CD4-positive, alpha-beta memory T cell (primary cell): ENCODE measurements around the gene TBX20. TPM values are rescaled to one million over a fixed set of nuclear protein-coding genes. Genes with fewer than 3 reads are reported as not detected.
"Not testable (repeated sequence)": the region's sequence is repeated elsewhere in the genome, so short reads cannot be mapped to it uniquely, and the experiment has no call there.

Source experiments
- CTCF ChIA-PET: fragments of 350-600 bp; sonication (Branson Sonifier 250); formaldehyde crosslinking; loops from one replicate; lab custom pipeline; 2021; ENCODE audit warnings: inconsistent platforms; ENCODE audit not compliant: partially characterized antibody; lab: Charles Lee
- POLR2A ChIA-PET: fragments of 350-600 bp; sonication (Branson Sonifier 250); formaldehyde crosslinking; loops from one replicate; lab custom pipeline; 2021; ENCODE audit not compliant: partially characterized antibody; lab: Charles Lee
- DNase-seq, 5 donors: peaks; one replicate each; pipeline versions ENCODE4 v3.0.0 to v3.0.0-alpha.2; 2020 to 2022; ENCODE audit warnings: mixed read lengths in 1 of 5
- H3K27ac ChIP-seq: one replicate; pipeline ENCODE4 v1.7.0; 2013; ENCODE audit warnings: low read depth, low read length
- H3K27me3 ChIP-seq: 2 replicates; pipeline ENCODE4 v1.7.0; 2013; ENCODE audit warnings: mild to moderate bottlenecking, low read length, moderate library complexity; ENCODE audit not compliant: insufficient read depth
- H3K36me3 ChIP-seq: 2 replicates; pipeline ENCODE4 v1.7.0; 2013; ENCODE audit warnings: mild to moderate bottlenecking, low read length, moderate library complexity; ENCODE audit not compliant: insufficient read depth
- H3K4me1 ChIP-seq: 2 replicates; pipeline ENCODE4 v1.7.0; 2013; ENCODE audit warnings: mild to moderate bottlenecking, low read length, moderate library complexity; ENCODE audit not compliant: insufficient read depth
- H3K4me3 ChIP-seq, 2 donors: one replicate each; pipeline ENCODE4 v1.7.0; 2013; ENCODE audit warnings: low read length in 2 of 2, mild to moderate bottlenecking in 1 of 2
- H3K9me3 ChIP-seq, 2 donors: one replicate each; pipeline ENCODE4 v1.7.0; 2013; ENCODE audit warnings: low read length in 2 of 2, control low read depth in 1 of 2; ENCODE audit not compliant: control insufficient read depth in 1 of 2
- H3K27ac Mint-ChIP-seq, 7 donors: one replicate each; pipeline ENCODE4 v1.8.0; 2020 to 2021; ENCODE audit warnings: mixed read lengths in 7 of 7, mild to moderate bottlenecking in 6 of 7, inconsistent platforms in 3 of 7, moderate library complexity in 3 of 7
- H3K27me3 Mint-ChIP-seq, 2 donors: one replicate each; pipeline ENCODE4 v1.8.0; 2020 to 2021; ENCODE audit warnings: mixed read lengths in 2 of 2
- H3K36me3 Mint-ChIP-seq, 2 donors: one replicate each; pipeline ENCODE4 v1.8.0; 2020 to 2021; ENCODE audit warnings: mixed read lengths in 2 of 2, inconsistent platforms in 1 of 2, mild to moderate bottlenecking in 1 of 2
- H3K4me1 Mint-ChIP-seq, 4 donors: one replicate each; pipeline ENCODE4 v1.8.0; 2020 to 2021; ENCODE audit warnings: mixed read lengths in 4 of 4, mild to moderate bottlenecking in 1 of 4
- H3K4me3 Mint-ChIP-seq, 8 donors: one replicate each; pipeline ENCODE4 v1.8.0; 2020 to 2021; ENCODE audit warnings: mixed read lengths in 8 of 8, mild to moderate bottlenecking in 7 of 8, moderate library complexity in 6 of 8, inconsistent platforms in 3 of 8
- H3K9me3 Mint-ChIP-seq, 8 donors: one replicate each; pipeline ENCODE4 v1.8.0; 2020 to 2021; ENCODE audit warnings: mixed read lengths in 8 of 8, mild to moderate bottlenecking in 5 of 8, inconsistent platforms in 3 of 8, moderate library complexity in 1 of 8
- intact Hi-C: fragments of 100-400 bp; cut with micrococcal nuclease; formaldehyde crosslinking; loops from one replicate; pipeline ENCODE4 v1.15.1; 2023
- polyA plus RNA-seq, 2 donors: library from polyadenylated mRNA; unstranded; fragments of 300-500 nt; fragmentation: Illumina TruSeq; gene quantifications; one replicate each; pipeline ENCODE4 v1.2.3, GENCODE V29; 2021
- total RNA-seq, 2 experiments: library from RNA; stranded (reverse); gene quantifications; one replicate each; pipeline ENCODE4 v1.2.3, GENCODE V29; 2021

The TBX20 gene
- total and polyA plus RNA-seq, 4 experiments from 2014 or later: not detected

DNA sequence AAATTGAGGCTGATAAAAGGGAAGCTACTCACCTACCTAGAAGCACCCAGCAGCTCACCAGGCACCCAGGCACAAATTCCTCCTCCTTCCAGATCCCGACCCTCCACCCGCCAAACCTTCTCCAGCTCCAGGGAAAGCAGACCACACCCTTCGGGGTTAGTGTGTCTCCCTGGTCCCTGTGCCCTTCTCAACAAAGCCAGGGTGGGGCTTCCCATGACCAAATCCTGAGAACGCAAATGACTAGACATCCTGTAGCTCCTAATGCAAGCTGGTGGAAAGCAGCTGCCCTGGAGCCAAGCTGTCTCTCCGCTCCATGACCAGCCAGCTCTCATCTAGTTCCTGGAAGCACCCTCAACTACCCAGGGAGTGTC is 4.4 kb downstream of the TBX20 start:
- DNase-seq: no peak
- Histone ChIP-seq H3K27ac (no peak overlapping the region), H3K9me3 (no peaks in the 10 kb centered on the region), H3K36me3 (no peaks in the 10 kb centered on the region), H3K4me1 (peaks cover 12% of the 10 kb centered on the region), H3K4me3 (no peak overlapping the region), H3K27me3 (peaks cover 48% of the 10 kb centered on the region)
- no peak overlapping the region for H3K27ac Mint-ChIP-seq
- peaks cover 2 to 26% (median 11%) of the 10 kb centered on the region in 4 donors for H3K4me1 Mint-ChIP-seq
- peak overlapping the region in 1 of 8 donors; percentile 31 for H3K4me3 Mint-ChIP-seq
- peaks cover 0 to 1% of the 10 kb centered on the region in 2 donors for H3K36me3 Mint-ChIP-seq
- H3K27me3 Mint-ChIP-seq: peaks cover 49 to 54% of the 10 kb centered on the region in 2 donors
- CTCF ChIA-PET: no interaction called here
- H3K9me3 Mint-ChIP-seq: peaks cover 0 to 25% (median 12%) of the 10 kb centered on the region in 8 donors
- intact Hi-C loops: no loop called here
- POLR2A ChIA-PET: no interaction called here

DNA sequence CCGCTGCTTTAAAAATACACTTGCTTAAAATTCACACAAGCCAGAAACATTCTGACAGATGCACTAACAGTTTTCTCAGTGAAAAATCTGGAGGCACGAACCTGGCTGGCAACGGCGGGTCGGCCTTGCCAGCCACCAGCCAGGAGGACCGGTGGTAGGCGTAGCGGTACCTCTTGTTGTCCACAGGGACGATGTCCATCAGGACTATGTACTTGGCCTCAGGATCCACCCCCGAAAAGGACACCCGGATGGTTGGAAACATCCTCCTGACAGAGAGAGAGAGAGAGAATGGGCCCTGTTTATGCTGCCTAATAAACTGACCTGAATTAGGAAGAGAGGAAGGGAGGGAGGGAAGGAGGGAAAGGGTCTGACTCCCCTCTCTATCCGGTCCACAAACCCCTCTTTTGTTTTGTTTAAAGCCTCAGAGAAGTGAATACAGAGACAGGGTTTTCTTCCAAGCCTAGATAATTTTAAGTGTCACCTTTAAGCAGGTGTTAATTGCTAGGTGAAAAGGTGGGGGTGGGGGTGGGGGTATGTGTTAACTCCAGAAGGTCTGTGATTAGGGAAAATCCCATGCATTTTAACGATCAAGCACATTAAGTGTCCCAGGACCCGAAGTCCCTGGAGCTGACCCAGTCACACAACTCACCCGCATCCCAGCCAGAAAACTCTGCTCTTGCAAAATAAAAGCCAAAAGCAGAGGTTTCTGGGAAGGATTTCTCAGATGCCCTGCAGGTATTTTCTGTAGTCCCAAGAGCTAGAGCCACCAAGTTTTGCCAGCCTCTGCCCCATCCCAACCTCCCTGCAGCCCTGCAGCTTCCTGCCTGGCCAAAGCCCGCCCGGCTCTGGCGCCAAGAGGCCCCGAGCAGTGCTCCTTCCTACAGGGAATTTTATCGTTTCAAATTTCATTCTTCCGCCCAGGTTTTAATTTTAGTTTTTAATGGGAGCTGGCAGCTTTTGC is 5.0 kb downstream of the TBX20 start:
- peaks cover 0 to 1% of the 10 kb centered on the region in 2 donors for H3K36me3 Mint-ChIP-seq
- H3K36me3 ChIP-seq: no peaks in the 10 kb centered on the region
- H3K4me1 ChIP-seq: peaks cover 12% of the 10 kb centered on the region
- H3K4me1 Mint-ChIP-seq: peaks cover 2 to 26% (median 10%) of the 10 kb centered on the region in 4 donors
- H3K27ac Mint-ChIP-seq: no peak overlapping the region
- peaks cover 44% of the 10 kb centered on the region for H3K27me3 ChIP-seq
- ChIA-PET POLR2A (no interaction called here), CTCF (no interaction called here)
- no peak overlapping the region for H3K27ac ChIP-seq
- no peak overlapping the region for H3K4me3 ChIP-seq
- H3K9me3 Mint-ChIP-seq: peaks cover 0 to 23% (median 11%) of the 10 kb centered on the region in 8 donors
- H3K27me3 Mint-ChIP-seq: peaks cover 47 to 52% of the 10 kb centered on the region in 2 donors
- intact Hi-C loops: no loop called here
- DNase-seq: no peak
- no peaks in the 10 kb centered on the region for H3K9me3 ChIP-seq
- H3K4me3 Mint-ChIP-seq: no peak overlapping the region

DNA sequence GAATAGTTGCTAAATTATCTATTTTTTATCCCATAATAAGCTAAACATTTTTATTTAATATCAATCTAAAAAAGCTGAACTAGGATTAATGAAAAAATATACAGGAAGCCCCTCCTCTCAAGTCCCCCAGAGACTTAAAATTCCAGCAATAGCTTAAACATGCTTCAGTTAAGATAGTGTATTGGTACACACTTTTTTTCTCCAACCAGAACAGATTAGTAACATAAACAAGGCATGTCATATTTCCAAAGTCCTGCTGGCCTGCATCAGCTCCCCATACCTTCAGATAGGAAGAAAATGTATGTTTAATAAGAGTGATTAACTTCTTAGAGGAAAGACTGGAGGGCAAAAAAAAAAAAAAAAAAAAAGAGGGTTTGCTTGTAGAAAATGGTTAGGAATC is 7.1 kb downstream of the TBX20 start:
- POLR2A ChIA-PET: interaction anchor here (0.6 kb wide), 1 partner anchor 41 kb away, joined by 3 read pairs; no protein-coding TSS in a partner anchor
- Histone ChIP-seq H3K36me3 (no peaks in the 10 kb centered on the region), H3K9me3 (no peaks in the 10 kb centered on the region), H3K27ac (no peak overlapping the region), H3K4me1 (peaks cover 6% of the 10 kb centered on the region), H3K27me3 (peaks cover 25% of the 10 kb centered on the region), H3K4me3 (no peak overlapping the region)
- Mint-ChIP-seq H3K9me3 (peaks cover 0 to 8% (median 3%) of the 10 kb centered on the region in 8 donors), H3K27me3 (peaks cover 28 to 47% of the 10 kb centered on the region in 2 donors), H3K36me3 (no peaks in the 10 kb centered on the region), H3K27ac (no peak overlapping the region), H3K4me3 (no peak overlapping the region), H3K4me1 (peaks cover 0 to 9% (median 3%) of the 10 kb centered on the region in 4 donors)
- CTCF ChIA-PET: interaction anchor here (0.7 kb wide), 1 partner anchor 26 kb away, joined by 4 read pairs; no protein-coding TSS in a partner anchor
- intact Hi-C loops: no loop called here
- DNase-seq: no peak

DNA sequence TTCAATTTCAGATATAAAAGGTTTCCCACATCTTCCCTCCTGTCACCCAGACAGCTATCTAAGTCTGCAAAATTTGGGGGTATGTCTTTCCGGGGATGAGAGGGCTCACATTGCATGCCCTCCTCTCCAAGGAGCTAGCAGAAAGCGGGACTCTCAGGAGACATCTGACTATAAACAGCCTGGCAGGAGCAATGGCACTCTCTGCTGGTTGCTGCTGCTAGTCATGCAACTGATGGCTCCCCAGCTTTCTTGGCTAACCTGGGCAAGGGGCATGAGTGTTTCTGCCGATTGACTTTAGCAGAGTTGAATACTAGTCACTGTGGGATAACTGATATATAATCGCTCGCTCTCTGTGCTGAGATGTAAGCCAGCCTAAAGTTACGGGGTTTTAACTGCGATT is 12.0 kb downstream of the TBX20 start:
- Mint-ChIP-seq H3K4me3 (no peak overlapping the region), H3K27me3 (peaks cover 4 to 22% of the 10 kb centered on the region in 2 donors)
- POLR2A ChIA-PET: no interaction called here

DNA sequence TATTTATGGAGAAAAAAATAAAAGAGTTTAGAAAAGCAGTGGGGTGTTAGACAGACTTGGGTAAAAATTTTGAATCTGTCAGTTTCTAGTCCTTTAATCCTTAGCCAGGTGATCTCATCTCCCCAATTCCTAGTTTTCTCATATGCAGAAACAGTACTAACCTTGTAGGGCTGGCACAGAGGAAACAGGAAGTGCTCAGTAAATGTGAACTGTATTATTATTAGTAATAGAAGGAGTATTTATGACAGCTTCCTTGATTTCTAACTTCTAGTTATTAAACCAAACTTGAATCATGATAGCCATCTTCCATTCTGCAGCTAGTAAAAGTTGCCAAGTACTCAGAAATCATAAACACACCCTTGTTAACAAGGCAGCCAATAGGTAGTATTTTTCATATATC is 12.5 kb downstream of the TBX20 start:
- Mint-ChIP-seq H3K27ac (no peak overlapping the region), H3K9me3 (no peaks in the 10 kb centered on the region), H3K4me3 (no peak overlapping the region), H3K4me1 (no peaks in the 10 kb centered on the region), H3K36me3 (no peaks in the 10 kb centered on the region), H3K27me3 (peaks cover 4 to 20% of the 10 kb centered on the region in 2 donors)
- POLR2A ChIA-PET: no interaction called here
- intact Hi-C loops: no loop called here
- H3K27ac ChIP-seq: no peak overlapping the region
- no peaks in the 10 kb centered on the region for H3K4me1 ChIP-seq
- H3K36me3 ChIP-seq: no peaks in the 10 kb centered on the region
- H3K9me3 ChIP-seq: no peaks in the 10 kb centered on the region
- no peak for DNase-seq
- H3K27me3 ChIP-seq: no peaks in the 10 kb centered on the region
- H3K4me3 ChIP-seq: no peak overlapping the region
- CTCF ChIA-PET: no interaction called here

More for the DNA sequence above, 12.0 kb downstream of the TBX20 start:
- Mint-ChIP-seq H3K36me3 (no peaks in the 10 kb centered on the region), H3K9me3 (no peaks in the 10 kb centered on the region), H3K4me1 (no peaks in the 10 kb centered on the region), H3K27ac (no peak overlapping the region)
- CTCF ChIA-PET: no interaction called here
- Histone ChIP-seq H3K4me1 (no peaks in the 10 kb centered on the region), H3K36me3 (no peaks in the 10 kb centered on the region), H3K27me3 (no peaks in the 10 kb centered on the region), H3K27ac (no peak overlapping the region), H3K4me3 (no peak overlapping the region), H3K9me3 (no peaks in the 10 kb centered on the region)
- intact Hi-C loops: no loop called here
- no peak for DNase-seq

DNA sequence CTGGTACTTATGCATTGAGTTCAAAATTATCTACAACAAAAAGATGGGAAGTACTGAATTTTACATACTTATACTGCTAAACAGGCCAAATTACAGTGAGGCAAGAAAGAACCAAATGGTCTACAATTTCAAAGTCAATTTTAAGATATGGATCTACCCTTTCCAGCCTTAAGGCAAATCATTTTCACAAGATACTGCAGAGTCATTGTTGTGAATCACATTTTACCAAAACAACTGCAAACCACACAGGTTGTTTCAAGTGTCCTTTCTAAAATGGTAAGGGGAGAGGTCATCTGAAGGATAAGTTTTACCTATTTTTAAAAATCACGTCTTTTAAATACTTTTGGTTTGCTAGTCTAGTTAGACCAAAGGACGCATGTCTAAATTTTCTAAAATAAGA is 12.9 kb downstream of the TBX20 start:
- CTCF ChIA-PET: not testable (repeated sequence)

DNA sequence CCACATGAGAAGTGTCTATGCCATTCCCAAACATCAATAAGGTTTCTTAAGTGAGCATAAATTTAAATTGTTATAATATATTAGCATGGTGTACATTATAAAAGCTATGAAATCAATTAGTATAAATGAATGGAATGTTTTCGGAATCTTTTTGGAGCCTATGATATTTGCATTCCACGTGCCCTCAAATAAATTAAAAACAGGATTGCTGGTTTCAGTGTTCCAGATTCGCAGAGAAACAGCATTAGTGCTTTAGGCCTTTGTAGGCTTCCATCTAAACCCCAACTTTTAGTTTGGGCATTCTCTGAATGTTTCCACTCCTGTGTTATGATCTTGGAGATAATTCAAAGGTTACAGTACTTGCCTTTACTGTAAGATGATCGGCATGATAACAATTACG is 15.4 kb downstream of the TBX20 start:
- H3K4me3 ChIP-seq, H3K4me3 Mint-ChIP-seq, intact Hi-C loops, POLR2A ChIA-PET, H3K27me3 ChIP-seq, H3K9me3 Mint-ChIP-seq, H3K9me3 ChIP-seq, H3K27ac Mint-ChIP-seq, CTCF ChIA-PET, H3K4me1 ChIP-seq, H3K36me3 Mint-ChIP-seq, DNase-seq, H3K27ac ChIP-seq, H3K4me1 Mint-ChIP-seq, H3K36me3 ChIP-seq: not testable (repeated sequence)
- H3K27me3 Mint-ChIP-seq: peaks cover 3 to 20% of the 10 kb centered on the region in 2 donors

More for the DNA sequence above, 12.9 kb downstream of the TBX20 start:
- H3K4me3 Mint-ChIP-seq, H3K27me3 ChIP-seq, H3K9me3 ChIP-seq, H3K9me3 Mint-ChIP-seq, H3K36me3 Mint-ChIP-seq, H3K4me1 Mint-ChIP-seq, H3K4me3 ChIP-seq, H3K4me1 ChIP-seq, intact Hi-C loops, H3K36me3 ChIP-seq, POLR2A ChIA-PET, H3K27ac ChIP-seq, DNase-seq, H3K27ac Mint-ChIP-seq: not testable (repeated sequence)
- peaks cover 4 to 20% of the 10 kb centered on the region in 2 donors for H3K27me3 Mint-ChIP-seq
